Measurements from ENCODE around the gene TPST2. TPM values are rescaled to one million over a fixed set of nuclear protein-coding genes. Genes with fewer than 3 reads are reported as not detected.
A peak's percentile ranks its signal among the peaks of the same experiment; 100 is the strongest.

TPST2 gene
- total and polyA plus RNA-seq, 2 of the 4 experiments (the other 2 are of a cell fraction), result 42.5 to 63.6 TPM

- Histone ChIP-seq H2BK20ac (ENCODE audit: low read depth, low read length) (peak overlapping the region; percentile 56; the same call in 1 of the 2 replicates), H3K14ac (replicated peaks; ENCODE audit: low read depth, low read length) (0 out of 2 replicates have a peak overlapping the region, but pooled peaks have one; percentile 41), H4K5ac (ENCODE audit: low read depth, low read length) (no peak overlapping the region), H3K27me3 (ENCODE audit: control insufficient read depth, insufficient read depth, low read length) (peaks cover 8% of the 10 kb centered on the region), H2BK5ac (ENCODE audit: low read depth, low read length, poor library complexity, severe bottlenecking) (no peak overlapping the region), H2BK15ac (ENCODE audit: low read depth, low read length) (peak overlapping the region; percentile 19; the same call in 2 of the 3 replicates), H2AFZ (replicated peaks; ENCODE audit: low read length, poor library complexity) (no peak overlapping the region), H4K8ac (ENCODE audit: low read depth in 2 of 2, low read length in 2 of 2) (no peak overlapping the region), H3K23ac (ENCODE audit: low read depth, low read length) (no peak overlapping the region), H3K4me2 (ENCODE audit: low read depth, low read length) (no peak overlapping the region), H3K4ac (ENCODE audit: low read depth, low read length) (peak overlapping the region; percentile 57), H3K36me3 (ENCODE audit: control insufficient read depth, insufficient read depth, low read length) (no peaks in the 10 kb centered on the region), H3K18ac (ENCODE audit: low read depth, low read length) (no peak overlapping the region), H3K27ac (ENCODE audit: insufficient read depth, low read length) (no peak overlapping the region), H3K4me3 (ENCODE audit: insufficient read depth, low read depth, low read length) (no peak overlapping the region), H2AK9ac (replicated peaks; ENCODE audit: low read depth, low read length, poor library complexity) (no peak overlapping the region), H3K9me1 (ENCODE audit: insufficient read depth, low read length) (peaks cover 14% of the 10 kb centered on the region), H4K91ac (ENCODE audit: insufficient read depth, low read depth, low read length) (peak overlapping the region; percentile 23; the same call in 1 of the 2 replicates), H2AK5ac (ENCODE audit: low read depth, low read length) (peak overlapping the region; percentile 82; the same call in 1 of the 2 replicates), H2BK120ac (ENCODE audit: low read depth, low read length) (peak overlapping the region; percentile 38), H3K4me1 (ENCODE audit: control insufficient read depth, insufficient read depth, low read length) (peaks cover 8% of the 10 kb centered on the region), H3K79me1 (ENCODE audit: low read depth in 1 of 2, low read length in 2 of 2) (peaks cover 0 to 5% of the 10 kb centered on the region in 2 experiments; a peak in 1 of 4 replicates), H3K9me3 (ENCODE audit: control insufficient read depth, insufficient read depth, low read length) (no peaks in the 10 kb centered on the region), H4K20me1 (ENCODE audit: insufficient read depth, low read length) (no peaks in the 10 kb centered on the region), H3K56ac (ENCODE audit: extremely low read depth, insufficient read depth, low read length) (no peak overlapping the region), H3K9ac (ENCODE audit: low read depth, low read length) (no peak overlapping the region)
- intact Hi-C loops (cut with micrococcal nuclease) (no loop called here), in situ Hi-C loops (cut with MboI; ENCODE audit: low sequenced_read_pairs) (no loop called here), dilution Hi-C loops (cut with HindIII; ENCODE audit: low sequenced_read_pairs, unreplicated experiment) (no loop called here)
- ATAC-seq (ENCODE audit: low read depth) (no peak), DNase-seq (no peak)
- no peak for TF ChIP-seq NFE2L2 (IDR thresholded peaks at IDR 0.05; ENCODE audit: low read depth, low read length)
- TF ChIP-seq MAFK (IDR thresholded peaks at IDR 0.05; ENCODE audit: low read depth, low read length), result no peak
- TF ChIP-seq POLR2A (IDR thresholded peaks at IDR 0.05; ENCODE audit: low read depth, low read length), result no peak
- TF ChIP-seq CHD1 (IDR thresholded peaks at IDR 0.05; ENCODE audit: low read depth, low read length), result no peak
- TF ChIP-seq FOS (IDR thresholded peaks at IDR 0.05; ENCODE audit: low read depth, low read length), result no peak
- TF ChIP-seq RAD21 (IDR thresholded peaks at IDR 0.05; ENCODE audit: low read length), result no peak
- no peak for TF ChIP-seq MAZ (IDR thresholded peaks at IDR 0.05; ENCODE audit: borderline replicate concordance, low read depth, low read length)
- TF ChIP-seq CTCF (conservative IDR thresholded peaks at IDR 0.05; ENCODE audit: low read depth, low read length), result no peak
- TF ChIP-seq USF2 (IDR thresholded peaks at IDR 0.05; ENCODE audit: low read depth, low read length), result no peak
- TF ChIP-seq RCOR1 (IDR thresholded peaks at IDR 0.05; ENCODE audit: insufficient replicate concordance, low read length), result no peak
- TF ChIP-seq CEBPB (IDR thresholded peaks at IDR 0.05; ENCODE audit: low read depth, low read length), result no peak
- no peak for TF ChIP-seq SMC3 (IDR thresholded peaks at IDR 0.05; ENCODE audit: low read depth, low read length)
- TF ChIP-seq MXI1 (IDR thresholded peaks at IDR 0.05; ENCODE audit: borderline replicate concordance, low read depth, low read length), result no peak
- TF ChIP-seq RFX5 (IDR thresholded peaks at IDR 0.05; ENCODE audit: low read depth, low read length), result no peak
- no peak for TF ChIP-seq BHLHE40 (IDR thresholded peaks at IDR 0.05; ENCODE audit: low read depth, low read length)
- WGBS, 2 experiments (ENCODE audit: extremely low coverage in 2 of 2, insufficient read length in 1 of 2), result 65% methylated on average over 4 of the region's 4 CpGs; no CpG with 5 or more reads in 1 of the 2 experiments
- POLR2A ChIA-PET (ENCODE audit: unreplicated experiment), result no interaction called here
- BruUV-seq (replicated peaks), result no TSS peak
- CTCF ChIA-PET, result no interaction called here
Observed at GRCh38 chr22:26612652-26613051, 22.7 kb upstream of the TPST2 start.
